HG03066 (cell line): Measurements from ENCODE around the gene RETREG1.
"Not testable (repeated sequence)": the region's sequence is repeated elsewhere in the genome, so short reads cannot be mapped to it uniquely, and the experiment has no call there.

ENCODE experiments used
- ATAC-seq: cut with Tn5 transposase; IDR thresholded peaks from one replicate; pipeline ENCODE4 v1.9.1; 2021; ENCODE audit warnings: low read depth; ENCODE audit not compliant: unreplicated experiment

The RETREG1 gene

GRCh38 chr5:16617274-16617968 is 624 bp upstream of the RETREG1 start:
- ATAC-seq: no peak

DNA sequence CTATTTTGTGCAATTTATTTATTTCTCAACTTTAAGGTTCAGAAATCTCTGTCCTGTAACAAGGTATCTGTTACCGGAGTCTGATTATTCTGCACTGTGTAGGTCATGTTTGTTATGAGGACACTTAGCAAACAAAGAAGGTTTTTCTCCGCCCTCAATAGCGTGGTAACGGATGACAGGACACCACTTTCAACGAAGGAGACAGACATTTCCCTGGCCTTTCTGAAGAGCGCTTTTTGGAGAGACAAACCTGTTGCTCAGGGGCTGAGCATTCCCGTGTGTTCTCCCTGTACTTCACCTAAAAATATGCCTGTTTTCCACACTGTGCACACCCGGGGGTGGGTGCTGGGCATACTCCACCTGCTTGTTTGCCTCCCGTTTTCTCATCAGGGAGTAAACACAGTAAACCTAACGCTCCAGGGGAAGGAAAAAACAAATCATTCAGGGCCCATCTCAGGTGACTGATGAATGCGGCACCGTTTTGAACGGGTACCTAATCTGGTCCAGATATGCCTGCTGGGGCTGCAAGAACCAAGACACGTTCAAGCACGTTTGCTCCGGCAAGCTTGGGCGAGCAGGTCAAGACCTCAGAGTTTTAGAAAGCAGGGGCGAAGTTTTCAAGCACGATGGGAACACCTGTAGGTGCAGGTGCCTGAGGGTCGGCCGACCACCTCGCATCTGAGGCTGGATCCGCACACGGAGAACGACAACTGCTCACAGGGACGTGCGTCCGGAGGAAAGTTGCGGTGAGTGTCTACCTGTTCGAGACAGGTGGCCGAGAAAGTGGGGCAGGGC is 859 bp downstream of the RETREG1 start:
- no peak for ATAC-seq

- ATAC-seq: no peak
These were observed 4.8 kb downstream of the RETREG1 start for GRCh38 chr5:16612007-16612406.

DNA sequence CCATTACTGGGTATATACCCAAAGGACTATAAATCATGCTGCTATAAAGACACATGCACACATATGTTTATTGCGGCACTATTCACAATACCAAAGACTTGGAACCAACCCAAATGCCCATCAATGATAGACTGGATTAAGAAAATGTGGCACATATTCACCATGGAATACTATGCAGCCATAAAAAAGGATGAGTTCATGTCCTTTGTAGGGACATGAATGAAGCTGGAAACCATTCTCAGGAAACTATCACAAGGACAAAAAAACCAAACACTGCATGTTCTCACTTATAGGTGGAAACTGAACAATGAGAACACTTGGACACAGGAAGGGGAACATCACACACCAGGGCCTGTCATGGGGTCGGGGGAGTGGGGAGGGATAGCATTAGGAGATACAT is 5.9 kb downstream of the RETREG1 start:
- ATAC-seq: not testable (repeated sequence)

DNA sequence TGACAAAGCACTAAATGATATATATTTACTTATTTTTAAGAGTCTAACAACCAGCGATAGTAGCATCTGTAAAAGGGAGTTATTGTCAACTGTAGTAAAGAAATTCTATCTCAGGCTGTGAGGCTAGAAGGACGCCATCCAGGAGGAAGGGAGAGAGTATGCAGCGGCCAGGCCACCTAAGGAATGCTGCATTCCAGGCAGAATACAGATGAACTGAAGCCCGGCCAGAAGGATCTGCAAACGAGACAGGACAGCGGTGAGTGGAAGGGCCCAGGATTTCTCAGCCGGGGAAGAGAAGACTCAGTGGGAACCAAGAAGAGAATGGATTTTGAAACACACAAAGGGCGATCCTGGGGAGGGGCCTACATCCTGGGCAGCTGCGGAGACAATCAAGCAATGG is 7.4 kb downstream of the RETREG1 start:
- no peak for ATAC-seq

- ATAC-seq: no peak
These were observed 10.2 kb downstream of the RETREG1 start for GRCh38 chr5:16606628-16607027.

GRCh38 chr5:16603701-16604100 is 13.1 kb downstream of the RETREG1 start:
- no peak for ATAC-seq

DNA sequence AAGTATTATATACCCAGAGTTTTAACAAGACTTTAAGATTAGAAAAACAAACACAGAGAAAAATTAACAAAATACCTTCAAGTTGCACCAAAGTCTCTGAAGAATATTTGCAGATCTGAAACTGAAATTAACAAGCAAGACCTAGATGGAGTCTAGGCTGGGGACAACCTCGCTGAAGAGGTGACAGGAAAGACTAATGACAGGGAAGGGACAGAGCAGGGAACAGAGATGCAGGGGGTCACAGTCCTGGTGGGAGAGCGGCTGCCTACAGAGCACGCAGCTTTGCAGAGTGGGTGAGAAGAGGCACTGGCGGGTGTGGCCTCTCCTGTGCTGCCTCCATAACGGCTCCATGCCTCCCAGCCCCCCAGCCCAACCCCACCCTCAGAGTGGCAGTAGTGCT is 13.5 kb downstream of the RETREG1 start:
- ATAC-seq: no peak

DNA sequence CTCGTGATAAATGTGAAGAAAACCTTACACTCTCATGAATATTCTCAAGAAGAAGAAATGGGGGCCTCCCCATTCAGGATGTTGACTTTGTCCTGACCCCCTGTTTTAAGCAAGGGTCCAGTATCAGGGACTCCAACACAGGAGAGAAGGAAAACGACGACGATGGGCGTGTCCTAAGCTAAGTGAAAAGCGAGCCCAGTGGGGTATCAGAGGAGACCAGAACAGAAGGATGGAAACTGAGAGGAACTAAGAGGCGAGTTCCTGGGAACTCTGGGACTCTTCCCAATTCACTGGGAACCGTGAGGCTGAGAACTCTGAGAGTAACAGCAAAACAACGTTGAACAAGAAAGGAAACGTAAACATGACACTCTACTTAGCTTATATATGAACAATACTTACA is 14.6 kb downstream of the RETREG1 start:
- no peak for ATAC-seq

DNA sequence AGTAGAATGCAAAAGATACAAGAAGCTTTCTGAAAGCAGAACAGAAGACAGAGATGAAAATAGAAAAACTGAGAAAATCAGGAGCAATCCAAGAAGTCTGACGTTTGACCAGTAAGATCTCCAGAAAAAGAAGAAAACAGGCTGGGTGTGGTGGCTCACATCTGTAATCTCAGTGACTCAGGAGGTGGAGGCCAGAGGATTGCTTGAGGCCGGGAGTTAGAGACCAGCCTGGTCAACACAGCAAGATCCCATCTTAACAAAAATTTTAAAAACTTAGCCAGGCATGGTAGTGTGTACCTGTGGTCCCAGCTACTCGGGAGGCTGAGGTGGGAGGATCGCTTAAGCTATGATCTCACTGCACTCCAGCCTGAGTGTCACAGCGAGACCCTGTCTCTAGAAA is 15.9 kb downstream of the RETREG1 start:
- ATAC-seq: no peak

- ATAC-seq: no peak
These were observed 16.4 kb downstream of the RETREG1 start for GRCh38 chr5:16600397-16600796.

- no peak for ATAC-seq
These were observed 18.7 kb downstream of the RETREG1 start for GRCh38 chr5:16597946-16598694.

DNA sequence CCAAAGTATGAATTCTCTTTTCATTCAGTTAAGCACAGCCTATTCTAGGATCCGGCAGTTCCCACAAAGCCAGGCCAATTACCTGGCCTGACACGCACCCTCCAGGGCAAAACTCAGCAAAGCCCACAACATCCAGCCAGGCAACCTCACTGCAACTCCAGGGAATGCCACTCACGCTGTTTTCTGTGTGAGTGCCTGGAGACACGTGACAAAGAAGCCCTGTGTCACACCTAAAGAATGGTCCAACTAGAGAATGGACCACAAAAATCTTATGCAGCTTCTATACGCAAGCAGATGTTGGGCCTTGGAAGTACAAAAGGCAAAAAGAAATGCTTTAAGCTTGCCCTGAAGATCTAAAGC is 20.2 kb downstream of the RETREG1 start:
- no peak for ATAC-seq

DNA sequence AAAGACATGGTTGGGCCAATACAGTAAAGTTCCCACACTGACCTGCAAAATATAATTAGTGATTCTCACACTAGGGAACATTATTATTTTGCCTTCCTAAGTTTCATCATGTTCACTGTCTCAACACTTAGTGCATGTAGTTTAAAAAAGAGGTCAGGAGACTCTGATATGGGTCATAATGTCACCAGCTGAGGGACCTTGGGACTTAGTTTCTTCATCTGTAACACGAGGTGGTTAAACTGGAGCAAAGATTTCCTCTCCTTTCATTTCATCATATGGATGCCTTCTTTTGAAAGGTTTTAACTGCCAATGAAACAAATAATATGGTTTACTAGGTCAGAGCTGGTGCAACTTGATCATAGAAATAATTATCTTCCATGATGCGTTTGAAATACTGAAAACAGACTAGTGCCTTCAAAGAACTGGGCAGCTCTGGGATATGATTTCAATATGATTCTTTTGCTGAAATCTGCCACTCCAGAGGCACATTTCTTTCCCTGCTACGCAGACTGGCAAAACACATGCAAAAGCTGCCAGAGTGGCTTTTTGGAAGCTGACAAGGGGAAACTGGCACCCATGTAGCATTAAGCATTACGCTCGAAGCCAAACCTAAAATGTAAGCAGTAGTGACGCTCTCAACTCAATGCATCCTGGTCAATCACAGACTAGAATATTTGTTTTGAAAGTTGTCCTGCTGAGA is 20.8 kb downstream of the RETREG1 start:
- no peak for ATAC-seq

DNA sequence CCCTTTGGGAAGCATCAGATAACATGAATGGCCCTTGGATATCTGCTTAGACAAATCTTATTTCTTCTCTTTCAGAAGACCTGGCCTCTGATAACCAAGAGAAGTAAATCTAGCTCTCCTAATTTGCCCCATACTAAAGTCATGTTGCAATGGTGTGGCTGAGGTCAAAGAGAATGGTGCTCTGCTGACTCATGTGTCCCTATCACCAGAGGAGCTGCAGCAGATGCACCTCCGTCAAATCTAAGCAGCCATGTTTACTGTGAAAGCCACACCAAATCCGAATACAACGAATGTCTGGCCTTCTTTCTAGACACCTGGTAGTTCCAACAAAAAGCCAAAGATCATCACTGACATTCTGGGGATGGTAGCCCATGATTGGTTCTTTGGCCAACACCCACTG is 23.2 kb downstream of the RETREG1 start:
- no peak for ATAC-seq

DNA sequence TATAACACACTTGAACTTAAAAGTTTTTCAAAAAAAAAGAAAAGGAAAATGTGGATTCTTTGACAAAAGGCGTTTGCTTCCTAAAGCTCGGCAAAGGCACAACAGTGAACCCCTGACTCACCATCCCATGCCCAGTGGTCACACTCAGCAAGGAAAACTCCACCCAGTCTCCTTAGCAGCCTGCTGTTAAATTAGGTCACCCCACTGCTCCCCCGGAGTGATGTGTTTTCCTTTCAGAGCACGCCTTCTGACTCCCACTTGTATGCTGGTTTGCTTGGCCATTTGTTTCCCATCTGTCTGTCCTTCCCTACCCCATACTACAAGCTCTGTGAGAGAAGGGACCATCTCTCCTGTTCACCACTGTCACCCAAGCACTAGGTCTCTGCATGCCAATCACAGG is 23.8 kb downstream of the RETREG1 start:
- no peak for ATAC-seq

DNA sequence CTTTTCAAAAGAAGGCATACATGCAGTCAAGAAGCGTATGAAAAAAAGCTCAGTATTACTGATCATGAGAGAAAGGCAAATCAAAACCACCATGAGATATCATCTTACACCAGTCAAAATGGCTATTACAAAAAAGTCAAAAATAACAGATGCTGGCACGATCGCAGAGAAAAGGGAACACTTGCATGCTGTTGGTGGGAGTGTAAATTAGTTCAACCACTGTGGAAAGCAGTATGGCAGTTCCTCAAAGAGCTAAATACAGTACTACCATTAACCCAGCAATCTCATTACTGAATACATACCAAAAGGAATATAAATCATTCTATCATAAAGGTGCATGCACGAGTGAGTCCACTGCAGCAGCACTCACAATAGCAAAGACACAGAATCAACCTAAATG is 24.5 kb downstream of the RETREG1 start:
- no peak for ATAC-seq

GRCh38 chr5:16590685-16591084 is 26.1 kb downstream of the RETREG1 start:
- ATAC-seq: no peak

DNA sequence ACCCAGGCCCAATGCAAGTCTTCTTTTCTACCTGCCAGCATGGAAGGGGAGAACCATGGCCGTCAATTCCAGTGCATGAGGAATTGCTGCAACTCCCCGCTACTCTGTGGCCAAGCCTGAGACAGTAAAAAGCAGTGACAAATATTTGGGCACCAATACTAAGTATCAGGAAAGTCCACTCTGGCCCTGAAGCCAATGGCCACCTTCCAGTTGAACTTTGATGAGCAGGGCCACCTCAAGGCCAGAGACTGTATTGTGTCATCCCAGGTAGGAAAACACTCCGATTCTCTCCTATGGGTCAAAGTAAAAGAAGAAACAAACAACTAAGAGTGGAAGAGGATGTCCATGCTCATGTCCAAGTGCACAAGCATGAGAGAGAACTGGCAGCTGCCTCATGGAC is 27.1 kb downstream of the RETREG1 start:
- ATAC-seq: no peak

DNA sequence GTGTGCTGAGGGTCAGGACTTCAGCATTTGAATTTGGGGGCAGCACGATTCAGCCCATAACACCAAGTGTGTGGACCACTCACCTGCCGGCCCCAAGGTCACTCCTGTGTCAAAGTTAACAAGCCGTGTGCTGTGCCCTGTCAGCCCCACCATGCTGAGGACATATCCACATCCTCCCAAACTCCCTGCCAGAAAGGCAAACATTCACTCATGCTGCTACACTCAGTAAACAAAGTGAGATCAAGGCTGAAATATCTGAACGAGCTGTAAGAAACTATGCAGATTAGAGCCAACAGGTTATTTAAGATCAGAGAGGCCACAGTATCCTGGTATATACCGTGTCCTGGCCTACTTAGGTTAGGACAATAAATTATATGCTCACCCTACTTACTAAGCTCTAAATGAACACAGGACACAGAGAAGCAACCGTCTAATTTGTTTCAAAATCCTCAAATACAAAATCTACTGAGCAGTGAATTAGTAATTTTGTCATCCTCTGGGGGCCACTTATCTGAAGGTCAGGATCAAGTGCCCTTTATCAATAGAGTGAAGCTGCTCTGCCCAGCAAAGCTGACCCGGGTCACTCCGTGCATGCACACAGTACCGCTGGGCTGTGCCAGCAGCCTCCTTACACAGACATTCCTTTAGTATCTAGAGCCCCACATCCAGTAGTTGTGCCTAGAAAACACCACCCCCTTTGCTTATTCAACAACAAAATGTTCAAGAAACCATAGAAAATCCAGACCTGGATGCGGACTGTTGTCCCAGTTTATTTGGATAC is 28.2 kb downstream of the RETREG1 start:
- ATAC-seq: no peak
